ENCODE data around the gene FAM168B.

- no peak for TF ChIP-seq CTCF (IDR thresholded peaks at IDR 0.05)
- no peak for TF ChIP-seq POLR2A (IDR thresholded peaks at IDR 0.05)
- TF ChIP-seq POLR2AphosphoS5 (IDR thresholded peaks at IDR 0.05) = peak; percentile 6
Observed at GRCh38 chr2:131016826-131017741, 76.2 kb downstream of the FAM168B start.

Measured in prostate gland (tissue), 2 donors.